ENCODE data around the gene TRIM8. TPM values are rescaled to one million over a fixed set of nuclear protein-coding genes. Genes with fewer than 3 reads are reported as not detected.

TRIM8 gene
- total RNA-seq, 1 experiment from 2014 or later = 91.6 TPM

- no peak for TF ChIP-seq EZH2 (IDR thresholded peaks at IDR 0.05)
These were observed 5.7 kb downstream of the TRIM8 start (continued) for GRCh38 chr10:102649797-102650654.

- Histone ChIP-seq H3K36me3 (ENCODE audit: control insufficient read depth in 1 of 2, insufficient read depth in 2 of 2, low read length in 2 of 2) (peaks cover 5 to 25% of the 10 kb centered on the region in 2 experiments; a peak in 3 of 4 replicates), H3K27ac (ENCODE audit: low read depth, low read length) (no peak overlapping the region), H3K27me3 (ENCODE audit: insufficient read depth, low read length) (no peaks in the 10 kb centered on the region), H3K4me3 (replicated peaks in 1 of 2; ENCODE audit: low read depth in 1 of 2, low read length in 2 of 2) (no peak overlapping the region), H3K9me2 (ENCODE audit: insufficient read depth) (no peaks in the 10 kb centered on the region), H2AFZ (ENCODE audit: low read depth, low read length, poor library complexity, severe bottlenecking) (no peak overlapping the region), H3K9ac (ENCODE audit: low read length) (no peak overlapping the region), H4K20me1 (ENCODE audit: insufficient read depth) (no peaks in the 10 kb centered on the region; the same call in 1 of the 2 replicates), H3K9me3 (ENCODE audit: control insufficient read depth in 1 of 2, insufficient read depth in 1 of 2, low read depth in 1 of 2, low read length in 2 of 2) (no peaks in the 10 kb centered on the region), H3K79me2 (ENCODE audit: insufficient read depth, low read length) (peaks cover 85% of the 10 kb centered on the region), H3K4me2 (ENCODE audit: low read length) (no peak overlapping the region), H3K4me1 (ENCODE audit: control insufficient read depth in 1 of 2, insufficient read depth in 2 of 2, low read length in 2 of 2) (peaks cover 10 to 24% of the 10 kb centered on the region in 2 experiments)
- POLR2A ChIA-PET = no interaction called here
- RAD21 ChIA-PET (ENCODE audit: low non-redundant PET in 1 of 2, low total read pairs in 2 of 2, uncharacterized antibody in 2 of 2, unreplicated experiment in 2 of 2) = no interaction called here
- no peak for ATAC-seq
- DNase-seq (ENCODE audit: low read depth, low spot score) = no peak
- intact Hi-C loops (cut with micrococcal nuclease) = no loop called here
- BruUV-seq (replicated peaks) = no TSS peak
- CTCF ChIA-PET = interaction anchor here (1.1 kb wide), 1 partner anchor 29 kb away, joined by 3 read pairs; no protein-coding TSS in a partner anchor
- TF ChIP-seq CBX3 (IDR thresholded peaks at IDR 0.05; ENCODE audit: low read depth) (no peak), FOSL1 (IDR thresholded peaks at IDR 0.05; ENCODE audit: low read depth) (no peak), REST (IDR thresholded peaks at IDR 0.05; ENCODE audit: low read depth) (no peak), EGR1 (IDR thresholded peaks at IDR 0.05; ENCODE audit: low read depth) (no peak), TCF7L2 (IDR thresholded peaks at IDR 0.05; ENCODE audit: borderline replicate concordance, extremely low read depth, insufficient read depth, insufficient read length) (no peak), POLR2AphosphoS5 (IDR thresholded peaks at IDR 0.05; ENCODE audit: low read depth, low read length) (no peak), ELF1 (IDR thresholded peaks at IDR 0.05; ENCODE audit: borderline replicate concordance, low read depth) (no peak), POLR2A (IDR thresholded peaks at IDR 0.05; ENCODE audit: borderline replicate concordance, extremely low read depth, insufficient read depth, insufficient read length) (no peak), MAX (IDR thresholded peaks at IDR 0.05) (no peak), SRF (IDR thresholded peaks at IDR 0.05; ENCODE audit: low read depth) (no peak), YY1 (IDR thresholded peaks at IDR 0.05; ENCODE audit: extremely low read depth, insufficient replicate concordance, low read depth, low read length) (no peak), SP1 (IDR thresholded peaks at IDR 0.05; ENCODE audit: low read depth) (no peak)
- TF ChIP-seq, protein P1, sequence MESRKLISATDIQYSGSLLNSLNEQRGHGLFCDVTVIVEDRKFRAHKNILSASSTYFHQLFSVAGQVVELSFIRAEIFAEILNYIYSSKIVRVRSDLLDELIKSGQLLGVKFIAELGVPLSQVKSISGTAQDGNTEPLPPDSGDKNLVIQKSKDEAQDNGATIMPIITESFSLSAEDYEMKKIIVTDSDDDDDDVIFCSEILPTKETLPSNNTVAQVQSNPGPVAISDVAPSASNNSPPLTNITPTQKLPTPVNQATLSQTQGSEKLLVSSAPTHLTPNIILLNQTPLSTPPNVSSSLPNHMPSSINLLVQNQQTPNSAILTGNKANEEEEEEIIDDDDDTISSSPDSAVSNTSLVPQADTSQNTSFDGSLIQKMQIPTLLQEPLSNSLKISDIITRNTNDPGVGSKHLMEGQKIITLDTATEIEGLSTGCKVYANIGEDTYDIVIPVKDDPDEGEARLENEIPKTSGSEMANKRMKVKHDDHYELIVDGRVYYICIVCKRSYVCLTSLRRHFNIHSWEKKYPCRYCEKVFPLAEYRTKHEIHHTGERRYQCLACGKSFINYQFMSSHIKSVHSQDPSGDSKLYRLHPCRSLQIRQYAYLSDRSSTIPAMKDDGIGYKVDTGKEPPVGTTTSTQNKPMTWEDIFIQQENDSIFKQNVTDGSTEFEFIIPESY (IDR thresholded peaks at IDR 0.05; ENCODE audit: extremely low read depth, insufficient replicate concordance, low read length) = no peak
These were observed 6.6 kb downstream of the TRIM8 start for GRCh38 chr10:102650655-102651454.
